ENCODE results near the gene POU6F2. TPM values are rescaled to one million over a fixed set of nuclear protein-coding genes. Genes with fewer than 3 reads are reported as not detected.

POU6F2 gene
- polyA plus RNA-seq, 2 of the 4 experiments (the other 2 are of a cell fraction), result not detected

- Histone ChIP-seq H3K27ac (no peak overlapping the region), H3K4me2 (no peak overlapping the region), H3K9me3 (no peaks in the 10 kb centered on the region), H3K4me3 (no peak overlapping the region), H3K4me1 (no peaks in the 10 kb centered on the region)
- TF ChIP-seq MYC (IDR thresholded peaks at IDR 0.05; ENCODE audit: borderline replicate concordance, low read length) (no peak), RFX5 (IDR thresholded peaks at IDR 0.05) (no peak), RAD21 (conservative IDR thresholded peaks at IDR 0.05 in 1 of 2, IDR thresholded peaks at IDR 0.05 in 1 of 2) (no peak), FOXS1 (CRISPR knock-in tag; IDR thresholded peaks at IDR 0.05) (no peak), MAX (IDR thresholded peaks at IDR 0.05) (no peak), KDM5A (IDR thresholded peaks at IDR 0.05) (no peak), SREBF2 (IDR thresholded peaks at IDR 0.05) (no peak), KDM1A (IDR thresholded peaks at IDR 0.05; ENCODE audit: low read depth) (no peak), EP300 (IDR thresholded peaks at IDR 0.05) (no peak)
- ChIA-PET CTCF (interaction anchor here (0.8 to 1.0 kb wide), 2 partner anchors 10 to 36 kb away, joined by 3 read pairs; no protein-coding TSS in a partner anchor), POLR2A (no interaction called here)
- no peak for DNase-seq (ENCODE audit: low read depth in 1 of 2, low spot score in 1 of 2)
- WGBS (ENCODE audit: missing lambda C conversion rate), result 63% methylated on average over 3 of the region's 3 CpGs
- no peak for FAIRE-seq
- no peak for ATAC-seq
Measured at GRCh38 chr7:39247576-39247975, 269.9 kb downstream of the POU6F2 start.

GRCh38 chr7:39248041-39248691 is 270.5 kb downstream of the POU6F2 start:
- no peak for FAIRE-seq
- Histone ChIP-seq H3K4me1 (no peaks in the 10 kb centered on the region), H3K4me2 (no peak overlapping the region), H3K27ac (no peak overlapping the region), H3K4me3 (no peak overlapping the region), H3K9me3 (no peaks in the 10 kb centered on the region)
- WGBS (ENCODE audit: missing lambda C conversion rate), result 14% methylated on average over 4 of the region's 4 CpGs
- ChIA-PET CTCF (interaction anchor here (0.8 kb wide), 1 partner anchor 9 kb away, joined by 3 read pairs; no protein-coding TSS in a partner anchor), POLR2A (no interaction called here)
- no peak for ATAC-seq
- TF ChIP-seq HOXA7 (CRISPR knock-in tag; IDR thresholded peaks at IDR 0.05) (no peak), MAFK (IDR thresholded peaks at IDR 0.05; ENCODE audit: partially characterized antibody) (no peak), E2F6 (IDR thresholded peaks at IDR 0.05; ENCODE audit: borderline replicate concordance, low read depth) (no peak), JUNB (IDR thresholded peaks at IDR 0.05) (no peak), HEYL (CRISPR knock-in tag; IDR thresholded peaks at IDR 0.05) (no peak), BCL3 (IDR thresholded peaks at IDR 0.05) (no peak), GATA3 (IDR thresholded peaks at IDR 0.05; ENCODE audit: borderline replicate concordance) (no peak), ZFP36 (IDR thresholded peaks at IDR 0.05; ENCODE audit: borderline replicate concordance, partially characterized antibody) (no peak), CHD2 (IDR thresholded peaks at IDR 0.05; ENCODE audit: low read length, partially characterized antibody) (no peak), RCOR1 (IDR thresholded peaks at IDR 0.05; ENCODE audit: low read depth, low read length) (no peak), ESRRA (IDR thresholded peaks at IDR 0.05; ENCODE audit: borderline replicate concordance, low read length) (no peak), CTCF (IDR thresholded peaks at IDR 0.05) (no peak), PHF8 (IDR thresholded peaks at IDR 0.05; ENCODE audit: borderline replicate concordance, low read depth) (no peak), USF2 (IDR thresholded peaks at IDR 0.05) (no peak), KDM1A (IDR thresholded peaks at IDR 0.05; ENCODE audit: low read depth) (no peak), RFX5 (IDR thresholded peaks at IDR 0.05) (no peak), EP300 (IDR thresholded peaks at IDR 0.05) (no peak)
- no peak for DNase-seq (ENCODE audit: low read depth in 1 of 2, low spot score in 1 of 2)
